Gastroesophageal sphincter (tissue), 3 donors: ENCODE results near the gene TMEM45A.

Experiments used
- EP300 ChIP-seq: sonication (generic); formaldehyde crosslinking; IDR thresholded peaks from one replicate; pipeline ENCODE4 v1.6.1; 2017; ENCODE audit warnings: antibody characterized with exemption, mild to moderate bottlenecking
- POLR2A ChIP-seq, 2 donors: fragments of 450-650 bp; IDR thresholded peaks; one replicate each; pipeline ENCODE4 v1.6.1; 2017; ENCODE audit warnings: antibody characterized with exemption in 2 of 2, mild to moderate bottlenecking in 2 of 2, moderate library complexity in 1 of 2
- TF ChIP-seq, protein P1 (sequence below), 4 experiments: fragments of 200-600 bp in 2 of 4; fragments of 450-650 bp in 2 of 4; sonication (generic) in 1 of 4; IDR thresholded peaks; one replicate each; pipeline ENCODE4 v1.5.1; 2017 to 2019; ENCODE audit warnings: antibody characterized with exemption in 4 of 4, mild to moderate bottlenecking in 2 of 4, moderate library complexity in 2 of 4

DNA sequence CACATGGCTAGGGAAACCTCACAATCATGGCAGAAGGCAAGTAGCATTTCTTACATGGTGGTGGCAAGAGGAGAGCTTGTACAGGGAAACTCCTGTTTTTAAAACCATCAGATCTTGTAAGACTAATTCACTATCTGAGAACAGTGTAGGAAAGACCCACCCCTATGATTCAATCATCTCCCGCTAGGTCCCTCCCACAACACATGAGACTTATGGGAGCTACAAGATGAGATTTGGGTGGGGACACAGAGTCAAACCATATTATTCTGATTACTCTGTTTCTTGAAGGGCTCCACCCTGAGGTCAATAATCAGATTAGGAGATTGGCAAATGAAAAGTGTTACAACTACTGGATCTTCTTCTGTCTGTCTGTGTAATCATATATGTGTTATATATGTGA, 21.5 kb upstream of the TMEM45A start:
- no peak for TF ChIP-seq EP300
- TF ChIP-seq, protein P1, sequence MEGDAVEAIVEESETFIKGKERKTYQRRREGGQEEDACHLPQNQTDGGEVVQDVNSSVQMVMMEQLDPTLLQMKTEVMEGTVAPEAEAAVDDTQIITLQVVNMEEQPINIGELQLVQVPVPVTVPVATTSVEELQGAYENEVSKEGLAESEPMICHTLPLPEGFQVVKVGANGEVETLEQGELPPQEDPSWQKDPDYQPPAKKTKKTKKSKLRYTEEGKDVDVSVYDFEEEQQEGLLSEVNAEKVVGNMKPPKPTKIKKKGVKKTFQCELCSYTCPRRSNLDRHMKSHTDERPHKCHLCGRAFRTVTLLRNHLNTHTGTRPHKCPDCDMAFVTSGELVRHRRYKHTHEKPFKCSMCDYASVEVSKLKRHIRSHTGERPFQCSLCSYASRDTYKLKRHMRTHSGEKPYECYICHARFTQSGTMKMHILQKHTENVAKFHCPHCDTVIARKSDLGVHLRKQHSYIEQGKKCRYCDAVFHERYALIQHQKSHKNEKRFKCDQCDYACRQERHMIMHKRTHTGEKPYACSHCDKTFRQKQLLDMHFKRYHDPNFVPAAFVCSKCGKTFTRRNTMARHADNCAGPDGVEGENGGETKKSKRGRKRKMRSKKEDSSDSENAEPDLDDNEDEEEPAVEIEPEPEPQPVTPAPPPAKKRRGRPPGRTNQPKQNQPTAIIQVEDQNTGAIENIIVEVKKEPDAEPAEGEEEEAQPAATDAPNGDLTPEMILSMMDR (IDR thresholded peaks at IDR 0.05) = no peak
- no peak for TF ChIP-seq POLR2A (IDR thresholded peaks at IDR 0.05)
